GM12873 (cell line): ENCODE results near the gene WWOX.

ENCODE experiments used
- CTCF ChIP-seq: IDR thresholded peaks from 2 replicates; pipeline ENCODE4 v1.5.1; 2012; ENCODE audit warnings: low read depth, mild to moderate bottlenecking, moderate library complexity, low read length, control low read depth; ENCODE audit not compliant: insufficient read depth; ENCODE audit errors: missing control alignments

WWOX gene

GRCh38 chr16:78607022-78607421, 507.6 kb downstream of the WWOX start:
- no peak for TF ChIP-seq CTCF

GRCh38 chr16:78607465-78607864, 508.0 kb downstream of the WWOX start:
- no peak for TF ChIP-seq CTCF

- no peak for TF ChIP-seq CTCF
Observed at GRCh38 chr16:78608305-78608776, 508.9 kb downstream of the WWOX start.

GRCh38 chr16:78609402-78610274, 510.2 kb downstream of the WWOX start:
- no peak for TF ChIP-seq CTCF

GRCh38 chr16:78611318-78611717, 511.9 kb downstream of the WWOX start:
- TF ChIP-seq CTCF = no peak

DNA sequence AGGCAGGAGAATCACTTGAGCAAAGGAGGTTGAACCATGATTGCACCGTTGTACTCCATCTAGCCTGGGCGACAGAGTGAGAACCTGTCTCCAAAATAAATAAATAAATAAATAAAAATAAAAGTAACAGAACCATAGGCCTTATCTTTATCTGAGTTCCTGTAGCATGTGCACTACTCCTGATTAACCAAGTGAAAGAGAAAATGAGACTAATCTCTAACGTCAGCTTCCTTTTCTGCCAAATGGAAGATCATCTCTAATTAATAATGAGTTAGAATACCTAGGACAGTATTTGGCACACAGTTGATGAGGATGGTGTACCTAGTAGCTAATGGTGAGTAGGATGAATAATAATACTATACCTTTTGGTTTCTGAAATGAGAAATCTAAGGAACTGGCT, 520.4 kb downstream of the WWOX start:
- TF ChIP-seq CTCF = no peak

- TF ChIP-seq CTCF = no peak
Observed at GRCh38 chr16:78620291-78620690, 520.8 kb downstream of the WWOX start.
